GM10266 (cell line): ENCODE measurements around the gene KIF5A.

Experiments
- DNase-seq: peaks from one replicate; pipeline ENCODE4 v3.0.0; 2012; ENCODE audit errors: extremely low spot score
- CTCF ChIP-seq: IDR thresholded peaks from 2 replicates; pipeline ENCODE4 v1.5.1; 2012; ENCODE audit warnings: mild to moderate bottlenecking, low read depth; ENCODE audit not compliant: control insufficient read depth, insufficient read depth; ENCODE audit errors: missing control alignments

Gene KIF5A

DNA sequence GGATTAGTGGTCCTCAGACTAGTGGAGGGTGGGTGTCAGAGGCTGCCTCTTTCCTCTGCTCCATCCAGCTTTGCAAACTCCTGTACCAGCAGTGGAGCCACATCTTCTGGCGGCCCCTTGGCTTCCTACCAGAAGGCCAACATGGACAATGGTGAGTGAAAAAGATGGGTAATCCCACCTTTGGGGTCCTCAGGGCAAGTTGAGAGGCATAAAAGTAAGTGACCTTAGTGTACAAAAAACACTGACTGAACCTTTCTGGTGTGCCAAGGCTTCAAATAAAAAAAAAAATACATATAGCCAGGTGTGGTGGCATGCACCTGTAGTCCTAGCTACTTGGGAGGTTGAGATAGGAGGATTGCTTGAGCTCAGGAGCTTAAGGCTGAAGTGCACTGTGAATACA, 32.0 kb downstream of the KIF5A start:
- no peak for TF ChIP-seq CTCF
- DNase-seq, result no peak

DNA sequence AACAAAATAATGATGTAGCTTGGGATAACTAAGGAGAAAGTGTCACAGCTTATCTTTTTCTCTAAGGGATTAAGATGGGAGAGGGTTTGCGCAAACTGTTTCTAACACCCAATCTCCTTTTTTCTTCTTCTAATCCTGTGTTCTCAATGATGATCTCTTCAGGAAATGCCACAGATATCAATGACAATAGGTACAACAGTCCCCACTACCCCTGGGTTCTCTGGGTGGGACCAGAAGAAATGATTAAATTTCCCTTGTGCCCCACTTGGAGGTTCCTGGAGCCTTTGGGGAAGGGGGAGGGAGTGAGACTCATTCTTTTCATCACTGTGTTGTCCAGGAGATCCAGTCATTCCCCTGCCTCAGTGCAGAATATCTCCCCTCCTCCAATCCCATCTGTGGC, 32.6 kb downstream of the KIF5A start:
- DNase-seq, result no peak
- TF ChIP-seq CTCF, result no peak

DNA sequence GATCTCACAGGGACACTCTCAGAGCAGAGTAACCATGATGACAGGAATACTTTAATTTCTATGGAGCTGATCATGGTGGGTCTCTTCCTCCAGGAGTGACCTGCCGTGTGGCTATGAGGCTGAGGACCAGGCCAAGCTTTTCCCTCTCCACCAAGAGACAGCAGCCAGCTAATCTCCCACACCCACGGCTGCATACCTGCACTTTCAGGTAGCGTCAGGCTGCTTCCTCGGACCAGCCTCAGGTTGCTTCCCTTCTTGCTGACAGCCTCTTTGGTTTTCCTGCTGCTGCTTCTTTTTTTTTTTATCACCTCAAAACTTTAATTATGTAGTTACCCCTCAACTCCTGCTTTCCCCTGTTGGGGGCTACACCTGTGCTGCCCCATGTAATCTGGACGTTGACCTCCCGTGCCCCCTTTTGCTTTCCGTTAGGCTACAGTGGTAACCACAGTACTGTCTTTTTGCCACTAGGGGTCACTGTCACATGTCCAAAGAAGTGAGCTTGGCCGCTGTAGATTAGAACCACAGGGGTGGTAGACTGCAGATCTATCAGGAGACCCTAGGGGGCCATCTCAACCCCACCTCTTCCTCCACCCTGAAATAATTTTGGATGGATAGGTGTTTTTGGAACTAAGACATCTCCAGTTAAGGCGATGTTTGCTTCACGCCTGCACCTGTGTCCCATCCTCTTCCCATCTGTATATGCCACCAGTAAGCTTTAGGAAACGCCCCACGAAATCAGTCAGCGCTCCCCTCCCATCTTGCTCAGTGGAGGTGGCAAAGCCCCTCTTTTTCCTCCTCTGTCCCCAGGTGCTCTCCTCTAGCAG, 33.4 kb downstream of the KIF5A start:
- DNase-seq, result peak; percentile 87
- peak; percentile 93 for TF ChIP-seq CTCF

- DNase-seq, result no peak
- TF ChIP-seq CTCF, result no peak
Measured at GRCh38 chr12:57584050-57584449, 34.2 kb downstream of the KIF5A start.

DNA sequence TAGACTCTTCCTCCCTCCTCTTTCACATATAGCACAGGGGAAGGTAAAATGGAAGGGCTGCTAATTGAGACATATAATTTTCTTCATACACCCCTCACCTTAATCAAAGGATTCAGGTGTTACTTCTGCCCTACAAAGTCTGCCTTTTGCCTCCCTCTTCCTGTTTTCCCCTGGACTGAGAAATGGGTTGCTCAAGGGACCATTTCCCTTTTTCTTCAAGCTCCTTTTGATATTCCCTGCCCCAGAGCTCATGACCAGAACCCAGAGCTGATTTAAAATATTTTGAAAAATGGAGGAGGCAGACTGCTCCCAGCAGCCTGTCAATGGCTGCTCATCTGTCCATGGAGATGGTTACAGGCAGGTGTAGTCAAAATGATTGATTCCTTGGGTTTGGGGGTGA, 34.8 kb downstream of the KIF5A start:
- TF ChIP-seq CTCF, result no peak
- no peak for DNase-seq

DNA sequence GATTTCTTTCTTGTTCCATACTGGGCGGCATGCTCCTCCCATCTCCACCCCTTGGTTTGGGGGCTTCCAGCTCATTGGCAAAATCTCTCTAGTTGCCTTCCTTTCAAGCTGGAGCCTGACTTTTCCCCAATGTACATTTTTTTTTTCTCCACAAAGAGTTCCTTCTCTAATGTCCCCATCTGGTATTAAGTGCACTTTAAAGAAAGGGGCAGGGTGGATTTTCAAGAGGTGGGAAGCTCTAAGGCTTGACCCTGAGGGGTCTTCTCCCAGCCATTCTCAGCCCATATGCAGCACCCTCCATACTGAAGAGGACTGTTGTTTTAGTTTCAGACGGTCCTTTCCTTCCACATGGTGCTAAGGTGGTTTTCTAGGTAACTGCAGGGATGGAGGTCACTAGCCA, 35.3 kb downstream of the KIF5A start:
- no peak for TF ChIP-seq CTCF
- DNase-seq, result no peak

GRCh38 chr12:57586128-57586527, 36.3 kb downstream of the KIF5A start:
- no peak for TF ChIP-seq CTCF
- no peak for DNase-seq
